ENCODE measurements around the gene MTARC1. TPM values are rescaled to one million over a fixed set of nuclear protein-coding genes. Genes with fewer than 3 reads are reported as not detected.

Gene MTARC1
- total RNA-seq, 1 experiment from 2014 or later, result 26.5 TPM

DNA sequence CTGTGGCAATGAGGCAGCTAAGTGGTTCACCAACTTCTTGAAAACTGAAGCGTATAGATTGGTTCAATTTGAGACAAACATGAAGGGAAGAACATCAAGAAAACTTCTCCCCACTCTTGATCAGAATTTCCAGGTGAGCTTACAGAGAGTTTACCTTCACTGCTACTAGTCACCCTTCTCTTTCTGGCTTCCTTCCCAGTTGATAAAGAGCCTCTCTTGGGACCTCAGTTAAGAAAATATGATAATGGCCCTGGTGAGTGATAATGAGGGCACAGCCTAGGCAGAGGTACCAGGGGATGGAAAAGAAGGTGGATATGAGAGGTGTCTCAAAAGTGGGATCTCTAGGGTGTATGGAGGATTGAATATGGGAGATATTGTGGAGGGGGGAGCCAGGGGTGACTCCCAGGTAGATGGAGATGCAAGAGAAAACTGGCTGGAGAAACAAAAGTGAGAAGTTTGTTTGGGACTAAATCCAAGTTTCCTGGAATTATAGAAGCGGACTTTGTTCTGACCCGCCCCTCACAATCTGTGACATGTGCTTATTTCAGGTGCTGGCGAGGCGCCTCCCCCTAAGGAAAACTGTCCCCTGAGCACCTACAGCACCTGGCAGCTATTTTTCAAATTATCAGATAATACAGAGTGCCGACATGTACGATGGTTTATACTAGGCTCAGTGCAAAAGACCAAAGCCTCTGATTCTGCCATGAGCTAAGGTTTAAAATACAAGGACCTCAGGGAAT, 24.9 kb upstream of the MTARC1 start (continued):
- no peak for TF ChIP-seq POLR2AphosphoS5 (IDR thresholded peaks at IDR 0.05; ENCODE audit: low read depth, low read length)
- TF ChIP-seq YY1 (IDR thresholded peaks at IDR 0.05; ENCODE audit: extremely low read depth, insufficient replicate concordance, low read depth, low read length), result no peak
- no peak for TF ChIP-seq SP1 (IDR thresholded peaks at IDR 0.05; ENCODE audit: low read depth)
- TF ChIP-seq ZFX (IDR thresholded peaks at IDR 0.05), result no peak
- TF ChIP-seq FOSL1 (IDR thresholded peaks at IDR 0.05; ENCODE audit: low read depth), result no peak
- no peak for TF ChIP-seq EZH2 (IDR thresholded peaks at IDR 0.05)
- TF ChIP-seq ZNF274 (IDR thresholded peaks at IDR 0.05; ENCODE audit: low read depth, low read length), result no peak

DNA sequence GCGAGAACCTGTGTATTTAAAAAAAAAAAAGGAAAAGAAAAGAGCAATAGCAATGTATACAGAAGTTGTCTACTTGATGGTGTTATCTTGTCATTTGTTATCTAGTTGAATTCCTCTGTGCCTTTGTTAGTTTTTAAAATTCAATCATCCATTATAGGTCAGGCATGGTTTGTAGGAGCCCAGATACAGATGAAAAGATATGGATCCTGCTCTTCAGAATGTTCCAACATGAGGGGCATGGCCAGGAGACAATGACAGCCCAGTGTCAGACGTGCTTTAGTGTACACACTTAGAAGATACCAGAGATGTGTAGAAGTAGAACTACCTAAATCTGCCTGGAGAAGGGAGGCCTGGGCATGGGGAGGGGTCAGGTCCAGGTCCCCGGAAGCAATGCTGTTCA, 22.0 kb upstream of the MTARC1 start:
- no peaks in the 10 kb centered on the region for H3K9me3 ChIP-seq (ENCODE audit: control insufficient read depth in 1 of 2, insufficient read depth in 1 of 2, low read depth in 1 of 2, low read length in 2 of 2)
- ChIA-PET RAD21 (ENCODE audit: low non-redundant PET in 1 of 2, low total read pairs in 2 of 2, uncharacterized antibody in 2 of 2, unreplicated experiment in 2 of 2) (no interaction called here), CTCF (interaction anchor here (1.2 kb wide), 1 partner anchor 12 kb away, joined by 4 read pairs; no protein-coding TSS in a partner anchor), POLR2A (no interaction called here)
- BruUV-seq (replicated peaks), result no TSS peak
- H3K4me3 ChIP-seq (replicated peaks in 1 of 2; ENCODE audit: low read depth in 1 of 2, low read length in 2 of 2), result no peak overlapping the region
- DNase-seq (ENCODE audit: low read depth, low spot score) (no peak), ATAC-seq (no peak)
- TF ChIP-seq FOSL1 (IDR thresholded peaks at IDR 0.05; ENCODE audit: low read depth), result no peak
- no peak for TF ChIP-seq SIN3A (IDR thresholded peaks at IDR 0.05; ENCODE audit: low read depth)
- no peak for TF ChIP-seq SRF (IDR thresholded peaks at IDR 0.05; ENCODE audit: low read depth)
- TF ChIP-seq, protein P1, sequence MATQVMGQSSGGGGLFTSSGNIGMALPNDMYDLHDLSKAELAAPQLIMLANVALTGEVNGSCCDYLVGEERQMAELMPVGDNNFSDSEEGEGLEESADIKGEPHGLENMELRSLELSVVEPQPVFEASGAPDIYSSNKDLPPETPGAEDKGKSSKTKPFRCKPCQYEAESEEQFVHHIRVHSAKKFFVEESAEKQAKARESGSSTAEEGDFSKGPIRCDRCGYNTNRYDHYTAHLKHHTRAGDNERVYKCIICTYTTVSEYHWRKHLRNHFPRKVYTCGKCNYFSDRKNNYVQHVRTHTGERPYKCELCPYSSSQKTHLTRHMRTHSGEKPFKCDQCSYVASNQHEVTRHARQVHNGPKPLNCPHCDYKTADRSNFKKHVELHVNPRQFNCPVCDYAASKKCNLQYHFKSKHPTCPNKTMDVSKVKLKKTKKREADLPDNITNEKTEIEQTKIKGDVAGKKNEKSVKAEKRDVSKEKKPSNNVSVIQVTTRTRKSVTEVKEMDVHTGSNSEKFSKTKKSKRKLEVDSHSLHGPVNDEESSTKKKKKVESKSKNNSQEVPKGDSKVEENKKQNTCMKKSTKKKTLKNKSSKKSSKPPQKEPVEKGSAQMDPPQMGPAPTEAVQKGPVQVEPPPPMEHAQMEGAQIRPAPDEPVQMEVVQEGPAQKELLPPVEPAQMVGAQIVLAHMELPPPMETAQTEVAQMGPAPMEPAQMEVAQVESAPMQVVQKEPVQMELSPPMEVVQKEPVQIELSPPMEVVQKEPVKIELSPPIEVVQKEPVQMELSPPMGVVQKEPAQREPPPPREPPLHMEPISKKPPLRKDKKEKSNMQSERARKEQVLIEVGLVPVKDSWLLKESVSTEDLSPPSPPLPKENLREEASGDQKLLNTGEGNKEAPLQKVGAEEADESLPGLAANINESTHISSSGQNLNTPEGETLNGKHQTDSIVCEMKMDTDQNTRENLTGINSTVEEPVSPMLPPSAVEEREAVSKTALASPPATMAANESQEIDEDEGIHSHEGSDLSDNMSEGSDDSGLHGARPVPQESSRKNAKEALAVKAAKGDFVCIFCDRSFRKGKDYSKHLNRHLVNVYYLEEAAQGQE (IDR thresholded peaks at IDR 0.05; ENCODE audit: low read depth), result no peak
- TF ChIP-seq SP1 (IDR thresholded peaks at IDR 0.05; ENCODE audit: low read depth), result no peak
- no peak for TF ChIP-seq ZNF274 (IDR thresholded peaks at IDR 0.05; ENCODE audit: low read depth, low read length)
- no peak for TF ChIP-seq EZH2 (IDR thresholded peaks at IDR 0.05)
- TF ChIP-seq TCF7L2 (IDR thresholded peaks at IDR 0.05; ENCODE audit: borderline replicate concordance, extremely low read depth, insufficient read depth, insufficient read length), result no peak
- TF ChIP-seq POLR2AphosphoS5 (IDR thresholded peaks at IDR 0.05; ENCODE audit: low read depth, low read length), result no peak
- TF ChIP-seq, protein P2, sequence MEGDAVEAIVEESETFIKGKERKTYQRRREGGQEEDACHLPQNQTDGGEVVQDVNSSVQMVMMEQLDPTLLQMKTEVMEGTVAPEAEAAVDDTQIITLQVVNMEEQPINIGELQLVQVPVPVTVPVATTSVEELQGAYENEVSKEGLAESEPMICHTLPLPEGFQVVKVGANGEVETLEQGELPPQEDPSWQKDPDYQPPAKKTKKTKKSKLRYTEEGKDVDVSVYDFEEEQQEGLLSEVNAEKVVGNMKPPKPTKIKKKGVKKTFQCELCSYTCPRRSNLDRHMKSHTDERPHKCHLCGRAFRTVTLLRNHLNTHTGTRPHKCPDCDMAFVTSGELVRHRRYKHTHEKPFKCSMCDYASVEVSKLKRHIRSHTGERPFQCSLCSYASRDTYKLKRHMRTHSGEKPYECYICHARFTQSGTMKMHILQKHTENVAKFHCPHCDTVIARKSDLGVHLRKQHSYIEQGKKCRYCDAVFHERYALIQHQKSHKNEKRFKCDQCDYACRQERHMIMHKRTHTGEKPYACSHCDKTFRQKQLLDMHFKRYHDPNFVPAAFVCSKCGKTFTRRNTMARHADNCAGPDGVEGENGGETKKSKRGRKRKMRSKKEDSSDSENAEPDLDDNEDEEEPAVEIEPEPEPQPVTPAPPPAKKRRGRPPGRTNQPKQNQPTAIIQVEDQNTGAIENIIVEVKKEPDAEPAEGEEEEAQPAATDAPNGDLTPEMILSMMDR (IDR thresholded peaks at IDR 0.05 in 2 of 3, conservative IDR thresholded peaks at IDR 0.05 in 1 of 3; ENCODE audit: borderline replicate concordance in 1 of 3, insufficient read depth in 1 of 3, low read depth in 2 of 3, low read length in 2 of 3), result no peak
- TF ChIP-seq CEBPB (IDR thresholded peaks at IDR 0.05; ENCODE audit: low read depth), result no peak
- TF ChIP-seq RAD21 (IDR thresholded peaks at IDR 0.05; ENCODE audit: low read depth), result no peak
- no peak for TF ChIP-seq ELF1 (IDR thresholded peaks at IDR 0.05; ENCODE audit: borderline replicate concordance, low read depth)
- H3K9me2 ChIP-seq (ENCODE audit: insufficient read depth), result no peaks in the 10 kb centered on the region
- no peak overlapping the region for H2AFZ ChIP-seq (ENCODE audit: low read depth, low read length, poor library complexity, severe bottlenecking)
- no peak overlapping the region for H3K27ac ChIP-seq (ENCODE audit: low read depth, low read length)
- no peaks in the 10 kb centered on the region for H3K79me2 ChIP-seq (ENCODE audit: insufficient read depth, low read length)
- H3K4me2 ChIP-seq (ENCODE audit: low read length), result no peak overlapping the region
- H3K27me3 ChIP-seq (ENCODE audit: insufficient read depth, low read length), result no peaks in the 10 kb centered on the region
- peaks cover 0 to 2% of the 10 kb centered on the region in 2 experiments; a peak in 1 of 4 replicates for H3K36me3 ChIP-seq (ENCODE audit: control insufficient read depth in 1 of 2, insufficient read depth in 2 of 2, low read length in 2 of 2)
- no peaks in the 10 kb centered on the region for H4K20me1 ChIP-seq (ENCODE audit: insufficient read depth)
- H3K9ac ChIP-seq (ENCODE audit: low read length), result no peak overlapping the region
- intact Hi-C loops (cut with micrococcal nuclease), result no loop called here
- H3K4me1 ChIP-seq (ENCODE audit: control insufficient read depth in 1 of 2, insufficient read depth in 2 of 2, low read length in 2 of 2), result no peaks in the 10 kb centered on the region
